Brain microvascular endothelial cell (primary cell): ENCODE results near the gene ELANE.

Experiments used
- DNase-seq: peaks from one replicate; pipeline ENCODE4 v3.0.0-alpha.2; 2020
- H3K27ac ChIP-seq: fragments of 250-450 bp; sonication (Bioruptor Pico); 2 replicates; pipeline ENCODE4 v1.5.1; 2020; ENCODE audit warnings: mild to moderate bottlenecking, moderate library complexity
- H3K27me3 ChIP-seq: fragments of 250-450 bp; sonication (Bioruptor Pico); replicated peaks from 2 replicates; pipeline ENCODE4 v1.5.1; 2020; ENCODE audit warnings: mild to moderate bottlenecking
- H3K36me3 ChIP-seq: fragments of 250-450 bp; sonication (Bioruptor Pico); replicated peaks from 2 replicates; pipeline ENCODE4 v1.5.1; 2020; ENCODE audit warnings: mild to moderate bottlenecking
- H3K4me3 ChIP-seq: 2 replicates; pipeline ENCODE4 v1.5.1; 2011; ENCODE audit warnings: low read depth, mild to moderate bottlenecking, control low read depth, low read length, moderate library complexity
- CTCF ChIP-seq: IDR thresholded peaks from 2 replicates; pipeline ENCODE4 v1.5.1; 2011; ENCODE audit warnings: low read depth, mild to moderate bottlenecking, moderate library complexity, low read length, control low read depth, inconsistent platforms; ENCODE audit errors: missing control alignments
- in situ Hi-C: cut with HindIII; loops from 2 replicates; pipeline ENCODE4 v1.10.0; 2017; ENCODE audit warnings: low sequenced_read_pairs, low pct_ligation_motif_present

ELANE gene

GRCh38 chr19:861141-861755 lies 9.1 kb downstream of the ELANE start:
- no peak for TF ChIP-seq CTCF
- Histone ChIP-seq H3K27ac (no peak overlapping the region), H3K27me3 (peaks cover 4% of the 10 kb centered on the region), H3K36me3 (no peaks in the 10 kb centered on the region), H3K4me3 (no peak overlapping the region)
- in situ Hi-C loops: no loop called here
- no peak for DNase-seq

- Histone ChIP-seq H3K4me3 (no peak overlapping the region), H3K27me3 (peaks cover 4% of the 10 kb centered on the region), H3K27ac (no peak overlapping the region), H3K36me3 (no peaks in the 10 kb centered on the region)
- peak; percentile 12 for TF ChIP-seq CTCF
- in situ Hi-C loops: no loop called here
- DNase-seq: no peak
These were observed 9.9 kb downstream of the ELANE start for GRCh38 chr19:861756-862580.

GRCh38 chr19:862581-863314 lies 10.6 kb downstream of the ELANE start:
- H3K4me3 ChIP-seq: no peak overlapping the region
- peak; percentile 26 for DNase-seq
- H3K27me3 ChIP-seq: peaks cover 4% of the 10 kb centered on the region
- H3K36me3 ChIP-seq: peaks cover 3% of the 10 kb centered on the region
- H3K27ac ChIP-seq: no peak overlapping the region
- no peak for TF ChIP-seq CTCF
- in situ Hi-C loops: no loop called here

- Histone ChIP-seq H3K36me3 (peaks cover 8% of the 10 kb centered on the region), H3K27ac (no peak overlapping the region), H3K27me3 (peaks cover 4% of the 10 kb centered on the region), H3K4me3 (no peak overlapping the region)
- no peak for TF ChIP-seq CTCF
- DNase-seq: no peak
- in situ Hi-C loops: no loop called here
These were observed 11.2 kb downstream of the ELANE start for GRCh38 chr19:863315-863620.

- no peak for DNase-seq
- Histone ChIP-seq H3K4me3 (no peak overlapping the region), H3K27ac (no peak overlapping the region), H3K27me3 (no peaks in the 10 kb centered on the region), H3K36me3 (peaks cover 25% of the 10 kb centered on the region)
- TF ChIP-seq CTCF: no peak
- in situ Hi-C loops: no loop called here
These were observed 14.7 kb downstream of the ELANE start for GRCh38 chr19:866769-867300.
